GM21576 (cell line): ENCODE measurements around the gene LPP.

Experiments
- ATAC-seq: cut with Tn5 transposase; IDR thresholded peaks from one replicate; pipeline ENCODE4 v1.9.1; 2021; ENCODE audit warnings: mild to moderate bottlenecking, moderate library complexity; ENCODE audit not compliant: unreplicated experiment

LPP gene

DNA sequence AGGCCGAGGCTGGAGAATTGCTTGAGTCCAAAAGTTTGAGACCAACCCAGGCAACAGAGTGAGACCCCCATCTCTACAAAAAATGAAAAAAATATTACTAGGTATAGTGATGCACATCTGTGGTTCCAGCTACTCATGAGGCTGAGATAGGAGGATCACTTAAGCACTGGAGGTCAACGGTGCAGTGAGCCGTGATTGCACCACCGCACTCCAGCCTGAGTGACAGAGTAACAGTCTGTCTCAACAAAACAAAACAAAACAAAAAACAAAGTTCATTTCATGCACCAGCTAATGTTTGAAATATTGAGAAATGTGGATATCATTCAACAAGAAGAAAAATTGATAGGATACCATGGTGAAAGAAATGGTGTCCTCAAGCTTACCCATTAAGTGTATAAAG is 567.4 kb downstream of the LPP start:
- ATAC-seq, result no peak

DNA sequence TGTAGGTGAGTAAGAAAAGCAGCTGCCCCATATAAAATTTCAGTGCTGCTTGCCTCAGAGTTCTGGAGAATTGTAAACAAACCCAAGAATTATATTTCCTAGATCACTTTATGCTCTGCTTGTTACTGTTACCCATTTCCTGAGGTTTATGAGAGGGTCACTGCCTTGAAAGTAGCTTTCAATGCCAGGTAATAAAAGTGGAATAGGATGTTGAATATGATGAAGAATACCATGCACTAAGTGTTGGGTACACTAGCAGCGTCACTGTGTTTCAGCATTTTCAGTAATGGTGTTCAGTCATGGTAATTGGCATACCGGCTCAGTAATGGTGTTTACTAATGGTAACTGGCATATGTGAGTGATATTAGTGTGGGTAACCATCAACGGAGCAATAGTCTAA is 568.0 kb downstream of the LPP start:
- ATAC-seq, result no peak

DNA sequence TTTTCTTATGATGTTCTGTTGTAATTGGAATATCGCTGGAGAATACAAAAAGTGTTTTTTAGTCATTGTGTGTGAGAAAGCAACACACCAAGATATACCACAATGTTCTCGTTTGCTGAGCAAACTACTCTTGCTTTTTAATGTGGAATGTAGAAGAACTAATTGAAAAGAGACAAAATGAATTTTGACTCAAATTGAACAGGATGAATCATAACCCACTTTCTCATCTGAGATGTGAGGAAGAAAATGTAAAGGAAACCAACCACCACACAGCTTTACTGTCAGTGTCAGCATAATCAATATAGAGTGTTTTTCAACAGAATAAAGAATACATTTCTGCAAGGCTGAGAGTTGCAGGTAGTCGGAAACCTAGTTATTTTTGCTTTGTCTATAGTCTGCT is 569.0 kb downstream of the LPP start:
- no peak for ATAC-seq

DNA sequence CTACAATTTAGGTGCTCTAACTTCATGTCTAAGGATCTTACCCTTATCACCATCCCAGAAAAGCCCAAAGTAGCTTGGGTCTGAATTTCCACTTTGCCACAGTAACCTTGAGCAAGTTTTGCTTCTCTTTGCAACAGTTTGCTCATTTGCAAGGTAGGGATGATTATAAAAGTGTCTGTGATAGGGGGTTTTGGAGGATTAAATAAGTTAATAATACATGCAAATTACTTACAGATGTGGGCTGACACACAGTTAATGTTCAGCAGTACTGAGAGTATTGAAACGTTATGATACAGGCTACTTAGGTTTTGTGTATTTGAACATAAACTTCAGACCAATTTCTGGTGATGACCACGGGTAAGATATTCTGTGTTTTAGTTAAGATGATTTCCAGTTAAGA is 573.1 kb downstream of the LPP start:
- no peak for ATAC-seq

DNA sequence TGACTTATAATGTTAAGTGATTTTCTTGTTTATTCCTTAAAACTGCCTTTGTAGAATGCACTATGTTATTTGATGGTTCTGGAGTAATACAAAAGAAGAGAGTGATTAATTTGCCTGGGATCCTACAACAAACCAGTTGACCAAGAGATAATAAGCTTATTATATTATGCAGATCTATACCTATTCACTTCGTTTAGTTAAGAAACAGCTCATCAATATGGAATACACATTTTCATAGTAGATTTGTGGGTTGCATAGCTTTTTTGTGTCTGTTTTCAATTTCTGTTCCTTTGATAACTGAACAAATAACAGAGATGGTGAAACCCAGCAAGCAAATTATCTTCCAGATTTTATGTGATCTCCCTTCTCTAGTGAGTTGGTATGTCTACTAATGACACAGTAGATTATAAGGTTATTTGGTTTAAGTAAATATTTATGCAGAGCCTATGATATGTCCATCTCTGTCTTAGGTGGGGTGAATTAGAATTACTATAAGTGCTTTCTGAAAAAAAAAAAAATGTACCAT is 574.5 kb downstream of the LPP start:
- no peak for ATAC-seq

DNA sequence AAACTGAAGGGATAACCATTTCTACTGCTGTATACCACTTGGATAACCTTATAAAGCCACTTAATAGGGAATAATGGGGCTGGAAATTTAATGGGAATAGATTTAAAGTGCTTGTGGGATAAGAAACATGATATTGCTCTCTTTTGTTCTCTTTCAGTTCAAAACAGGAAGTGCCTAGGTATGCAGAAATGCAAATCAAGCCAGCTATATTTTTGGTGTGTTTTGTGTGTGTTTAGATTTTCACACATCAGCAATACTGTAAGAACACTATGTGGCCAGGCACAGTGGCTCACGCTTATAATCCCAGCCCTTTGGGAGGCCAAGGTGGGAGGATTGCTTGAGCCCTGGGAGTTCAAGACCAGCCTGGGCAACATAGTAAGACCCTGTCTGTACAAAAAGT is 575.5 kb downstream of the LPP start:
- ATAC-seq, result no peak

DNA sequence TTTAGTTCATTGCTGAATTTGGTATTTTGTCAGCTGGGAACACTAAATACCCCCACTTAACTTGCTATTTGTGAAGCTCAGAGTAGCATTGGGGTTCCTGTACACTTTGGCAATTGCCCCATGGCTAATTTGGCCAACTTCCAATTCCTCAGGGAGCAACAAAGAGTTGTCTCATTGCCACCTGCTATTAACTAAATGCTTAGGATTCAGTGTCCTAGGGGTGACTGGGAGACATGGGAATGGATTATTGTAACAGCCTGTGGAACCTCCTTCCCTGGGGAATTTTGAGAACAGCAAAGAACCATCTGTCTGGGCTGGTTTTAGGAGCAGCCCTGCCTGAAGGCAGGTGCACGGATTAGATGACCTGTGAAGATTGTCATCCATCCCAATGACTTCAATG is 580.4 kb downstream of the LPP start:
- no peak for ATAC-seq

DNA sequence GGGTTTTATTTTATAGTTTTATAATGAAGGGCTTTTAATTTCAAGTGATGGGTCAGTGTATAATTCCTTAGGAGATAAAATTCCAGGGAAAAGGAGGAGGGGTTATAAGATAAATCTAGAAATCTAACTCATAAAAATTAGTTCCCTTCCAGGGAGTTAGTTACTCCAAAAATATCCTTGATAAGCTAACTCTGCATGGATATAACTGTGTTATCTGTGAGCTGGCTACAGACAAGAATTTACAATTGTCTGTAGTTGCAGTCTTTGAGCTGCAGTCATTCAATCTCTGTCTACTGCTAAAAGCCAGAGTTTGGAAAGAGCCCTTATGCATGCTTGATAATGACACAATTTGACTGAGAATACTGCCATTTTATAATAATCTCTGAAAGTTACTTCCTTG is 585.6 kb downstream of the LPP start:
- ATAC-seq, result no peak

DNA sequence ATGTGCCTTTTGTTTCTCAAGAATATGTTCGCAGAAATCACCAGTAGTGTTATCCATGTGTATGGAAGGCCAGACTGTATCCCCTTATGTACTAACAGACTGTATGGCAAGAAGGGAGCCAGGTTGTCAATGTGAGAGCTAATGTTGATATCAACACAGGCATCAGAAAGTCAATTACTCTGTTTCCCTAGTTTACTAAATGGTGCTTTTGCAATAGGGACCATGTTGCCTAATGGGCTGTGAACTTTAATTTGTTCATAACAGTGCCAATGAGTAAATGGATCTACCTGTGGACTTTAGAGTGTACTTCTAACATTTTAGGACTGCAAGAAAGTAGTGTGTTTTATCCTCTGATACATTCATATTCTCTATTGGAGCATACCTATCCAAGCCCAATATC is 586.1 kb downstream of the LPP start:
- no peak for ATAC-seq

DNA sequence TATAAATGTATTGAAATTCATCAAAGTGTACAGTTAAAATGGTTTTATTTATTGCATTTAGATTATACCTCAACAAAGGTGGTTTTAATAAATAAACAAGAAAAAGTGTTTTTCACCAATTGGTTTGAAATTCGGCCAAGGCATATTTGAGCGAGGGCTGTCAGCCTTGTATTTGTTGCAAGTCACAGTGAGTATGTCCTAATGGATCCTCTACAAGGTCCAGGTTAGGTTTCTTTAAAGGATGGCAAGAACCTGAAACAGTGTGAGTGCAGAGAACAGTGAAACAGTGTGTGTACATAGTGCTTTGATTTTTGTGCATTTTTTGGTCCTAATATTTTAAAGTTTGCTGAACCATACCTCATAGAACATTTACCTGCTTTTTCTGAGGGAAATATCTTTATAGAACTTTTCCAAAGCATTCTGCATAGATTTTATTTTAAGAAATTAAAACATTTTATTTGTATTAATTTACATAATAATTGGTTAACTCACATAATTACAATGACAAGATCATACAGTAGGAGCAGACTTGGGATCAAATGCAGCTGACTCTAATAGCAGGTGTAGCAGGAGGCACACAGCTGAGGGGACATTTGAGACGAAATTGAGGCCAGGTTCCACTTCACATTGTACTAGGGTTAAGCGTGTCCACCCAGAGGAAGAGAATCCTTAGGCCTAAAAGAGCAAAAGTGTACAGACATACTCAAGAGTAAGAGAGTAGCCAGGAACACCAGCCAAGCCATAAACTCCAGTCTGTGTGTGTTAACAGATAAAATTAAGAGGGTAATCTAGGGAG is 589.0 kb downstream of the LPP start:
- ATAC-seq, result no peak

DNA sequence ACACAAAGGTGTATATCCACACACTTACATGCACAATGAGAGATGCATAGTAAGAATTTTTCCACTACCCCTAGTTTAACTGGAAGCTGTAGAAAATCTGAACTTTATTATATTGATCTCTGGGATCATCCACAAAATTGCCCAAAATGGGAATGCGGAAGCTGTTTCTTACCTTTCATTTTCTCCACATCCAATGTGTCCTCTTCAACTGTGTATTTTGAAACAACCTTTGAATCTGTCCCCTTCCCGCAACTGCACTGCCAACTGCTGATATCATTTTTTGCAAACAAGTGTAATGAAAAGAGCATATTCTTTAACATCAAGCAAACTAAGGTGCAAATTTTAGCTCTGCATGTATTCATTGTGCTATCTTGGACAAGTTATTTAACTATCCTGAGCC is 590.2 kb downstream of the LPP start:
- no peak for ATAC-seq

DNA sequence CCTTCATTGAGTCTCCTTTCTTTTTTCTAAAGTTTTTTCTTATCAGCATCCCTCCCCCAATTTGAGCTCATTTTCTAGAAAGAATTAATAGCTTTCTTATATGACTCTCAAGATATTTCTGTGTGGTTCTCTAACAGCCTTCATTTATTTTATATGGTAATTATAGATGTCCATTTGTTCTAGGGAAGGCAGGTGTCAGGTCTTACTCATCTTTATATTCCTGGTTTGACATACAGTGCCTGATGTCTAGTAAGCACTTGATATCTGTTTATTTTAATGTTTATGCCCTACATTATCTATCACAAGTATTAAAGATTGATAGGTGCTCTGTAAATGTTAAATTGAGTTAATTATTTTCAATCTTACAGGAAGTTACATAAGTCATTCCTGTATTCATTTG is 591.1 kb downstream of the LPP start:
- ATAC-seq, result no peak

DNA sequence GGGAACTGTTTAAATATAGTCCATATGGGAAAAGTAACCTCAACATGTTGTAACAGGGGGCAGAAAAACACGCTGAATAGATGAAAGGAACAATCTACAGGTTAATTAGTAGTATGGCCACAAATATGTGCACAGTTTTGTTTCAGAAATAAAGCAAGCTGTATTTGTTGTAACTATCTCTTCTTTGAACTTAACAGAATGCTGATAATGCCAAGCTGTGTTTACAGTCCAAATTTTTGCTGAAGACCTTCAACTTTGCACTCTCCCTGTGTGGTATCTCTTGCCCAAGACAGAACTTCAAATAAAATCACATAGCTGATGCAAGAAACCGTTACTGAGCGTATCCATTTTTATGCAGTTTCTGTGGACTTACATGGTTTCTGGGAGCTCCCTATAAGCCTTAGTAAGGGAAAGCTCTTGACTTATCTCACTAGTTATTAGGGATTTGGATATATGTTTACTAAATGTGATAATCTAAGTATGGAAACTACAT is 592.4 kb downstream of the LPP start:
- no peak for ATAC-seq

DNA sequence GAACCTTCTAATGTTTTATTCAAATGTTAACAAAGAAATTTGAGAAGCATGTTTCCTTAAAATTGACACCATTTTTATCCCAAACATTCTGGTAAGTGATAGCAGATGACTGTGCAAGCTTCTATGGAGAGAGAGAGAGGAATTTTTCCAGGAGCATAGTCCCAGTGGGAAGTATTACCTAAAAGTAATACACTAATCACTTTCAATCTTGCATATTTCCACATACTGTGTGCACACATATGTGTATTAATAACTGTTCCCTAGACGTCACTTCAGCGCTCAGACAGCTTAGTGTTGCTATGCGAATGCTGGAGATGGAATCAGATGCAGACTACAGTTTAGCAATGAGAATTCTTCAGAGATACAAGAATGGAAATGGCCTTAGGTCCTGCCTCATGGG is 593.5 kb downstream of the LPP start:
- no peak for ATAC-seq

DNA sequence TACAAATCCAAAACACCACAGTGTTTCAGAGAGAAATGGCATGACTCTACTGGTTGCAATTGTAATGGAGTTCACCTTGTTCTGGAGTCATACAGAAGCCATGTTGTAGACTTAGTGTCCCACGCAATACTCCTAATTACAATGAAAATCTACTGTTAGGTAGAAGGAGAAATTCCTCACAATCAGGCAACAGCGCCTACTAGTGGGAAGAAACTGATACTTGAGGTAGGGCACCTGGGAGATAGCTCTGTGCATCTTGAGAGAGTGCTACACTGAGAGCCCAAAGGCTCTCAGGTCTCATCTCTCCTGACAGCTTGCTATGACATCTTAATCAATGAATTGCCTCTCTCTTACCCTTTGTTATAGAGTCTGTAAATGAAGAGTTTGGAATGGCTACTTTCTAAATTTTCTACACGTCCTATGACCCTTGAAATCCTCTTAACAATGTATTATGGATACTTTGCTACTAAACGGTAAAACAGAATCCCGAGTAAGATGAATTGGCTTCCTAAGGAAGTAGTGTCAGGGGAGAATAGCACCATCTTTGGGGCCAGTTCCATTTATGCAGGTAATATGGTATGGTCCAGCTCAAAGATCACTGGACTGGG is 595.2 kb downstream of the LPP start:
- ATAC-seq, result no peak

DNA sequence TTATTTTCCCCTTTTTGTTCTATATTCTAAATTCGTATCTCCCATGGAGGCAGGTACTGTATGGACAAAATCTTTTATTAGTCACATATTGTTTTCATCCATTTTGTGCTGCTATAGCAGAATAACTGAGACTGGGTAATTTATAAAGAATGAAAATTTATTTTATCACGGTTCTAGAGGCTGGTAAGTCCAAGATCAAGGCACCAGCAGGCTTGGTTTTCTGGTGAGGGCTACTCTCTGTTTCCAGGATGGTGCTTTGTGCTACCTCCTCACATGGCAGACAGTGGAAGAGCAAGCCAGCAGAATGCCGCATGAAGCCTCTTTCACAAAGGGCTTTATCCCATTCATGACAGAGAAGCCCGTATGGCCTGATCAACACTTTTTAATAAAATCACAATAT is 595.9 kb downstream of the LPP start:
- ATAC-seq, result no peak

DNA sequence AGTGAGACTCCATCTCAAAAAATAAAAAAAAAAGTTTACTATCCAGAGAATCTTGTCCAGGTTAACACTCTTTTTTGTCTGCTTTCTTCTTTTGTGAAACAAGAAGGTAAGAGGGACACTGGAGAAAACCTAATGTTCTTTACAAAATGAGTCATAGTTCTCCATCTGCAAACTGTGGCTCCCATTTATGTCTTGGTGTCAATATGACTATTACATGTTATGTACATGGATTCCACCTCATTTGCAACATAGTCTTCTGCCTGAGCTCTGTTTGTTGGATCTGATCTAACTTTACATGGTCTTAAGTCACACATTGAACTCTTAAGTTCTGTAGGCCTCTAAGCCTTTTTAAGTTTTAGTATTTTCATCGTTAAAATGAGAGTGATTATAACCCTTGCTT is 596.7 kb downstream of the LPP start:
- ATAC-seq, result no peak

DNA sequence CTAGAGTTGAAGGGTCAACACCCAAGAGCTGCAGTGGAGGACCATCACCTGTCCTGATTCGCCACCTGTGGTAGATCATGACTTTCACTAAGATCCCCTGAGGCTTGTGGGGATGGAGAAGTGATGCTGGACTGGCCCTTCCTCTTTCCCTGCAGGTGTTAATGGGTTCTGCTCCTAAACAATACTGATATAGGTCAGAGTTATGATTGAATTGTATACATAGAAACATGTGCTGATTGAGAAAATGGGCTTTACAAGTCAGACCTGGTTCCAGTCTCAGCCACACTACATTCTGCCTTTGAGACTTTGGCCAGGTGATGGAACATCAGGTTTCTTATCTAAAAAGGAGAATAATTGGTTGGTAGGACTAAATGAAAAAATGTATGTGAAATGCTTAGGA is 598.9 kb downstream of the LPP start:
- ATAC-seq, result peak; percentile 20

DNA sequence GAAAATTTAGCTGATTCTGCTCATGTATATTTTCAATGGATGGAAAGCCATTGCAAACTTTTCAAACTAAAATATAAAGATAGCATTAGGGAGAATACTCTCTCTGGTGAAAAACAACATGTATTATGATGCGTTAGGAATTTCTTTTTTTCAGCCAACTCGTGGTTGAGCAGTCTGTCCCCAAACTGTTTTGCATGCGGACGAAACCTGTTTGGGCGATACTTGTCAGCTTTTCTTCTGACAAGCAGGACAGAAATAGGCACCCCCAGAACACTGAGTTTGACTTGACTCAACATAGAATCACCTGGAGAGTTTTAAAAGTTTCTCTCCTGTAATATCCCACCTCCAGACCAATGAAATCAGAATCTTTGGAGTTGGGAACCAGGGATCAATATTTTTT is 600.3 kb downstream of the LPP start:
- peak; percentile 58 for ATAC-seq

DNA sequence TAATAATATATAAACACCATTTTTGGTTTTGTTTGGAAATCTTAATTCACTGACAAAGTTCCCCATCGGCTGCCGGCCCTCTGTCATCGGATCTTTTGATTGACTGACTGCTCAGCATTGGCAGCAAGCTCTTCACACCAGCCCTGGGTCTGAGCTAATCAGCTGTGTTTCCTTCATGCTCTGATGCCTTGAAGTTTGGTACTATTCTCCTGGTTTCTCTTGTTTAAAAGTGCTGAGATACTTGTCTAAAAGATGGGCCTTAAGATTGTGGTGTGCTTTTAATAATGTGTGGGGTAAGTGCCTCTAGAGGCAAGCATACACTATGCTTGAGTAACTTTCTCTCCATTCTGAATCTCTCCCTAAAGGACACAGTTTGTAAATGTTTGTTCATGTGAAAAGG is 602.3 kb downstream of the LPP start:
- ATAC-seq, result no peak

DNA sequence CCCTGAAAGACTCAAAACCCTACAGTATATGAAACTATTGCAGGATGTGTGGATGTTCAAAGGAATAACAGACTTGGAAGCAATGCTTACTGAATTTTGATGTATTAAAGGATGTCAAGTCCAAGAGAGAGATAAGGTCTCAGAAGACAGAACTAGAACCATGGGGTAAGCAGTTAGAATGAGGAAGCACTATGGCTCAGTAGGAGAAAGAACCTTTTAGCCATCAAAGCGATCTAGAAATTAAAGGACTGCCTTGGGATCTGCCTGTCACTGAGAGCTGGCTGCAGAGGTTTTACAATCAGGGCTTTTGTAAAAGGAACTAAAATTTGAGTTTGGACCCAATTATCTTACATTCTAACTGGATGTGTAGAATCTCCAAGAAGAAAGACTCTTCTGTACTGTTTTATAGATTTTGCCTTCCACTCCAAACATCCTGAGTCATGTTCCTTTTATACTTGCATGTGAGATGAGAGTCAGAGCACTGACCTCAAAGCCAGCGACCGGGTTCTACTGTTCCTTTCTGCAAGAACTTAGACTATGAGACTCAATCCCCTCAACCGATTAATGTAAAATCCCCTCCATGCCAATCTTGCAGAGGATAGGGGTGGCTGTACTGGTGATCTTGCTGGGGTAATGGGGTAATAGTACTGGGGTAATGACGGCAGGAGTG is 605.5 kb downstream of the LPP start:
- no peak for ATAC-seq

DNA sequence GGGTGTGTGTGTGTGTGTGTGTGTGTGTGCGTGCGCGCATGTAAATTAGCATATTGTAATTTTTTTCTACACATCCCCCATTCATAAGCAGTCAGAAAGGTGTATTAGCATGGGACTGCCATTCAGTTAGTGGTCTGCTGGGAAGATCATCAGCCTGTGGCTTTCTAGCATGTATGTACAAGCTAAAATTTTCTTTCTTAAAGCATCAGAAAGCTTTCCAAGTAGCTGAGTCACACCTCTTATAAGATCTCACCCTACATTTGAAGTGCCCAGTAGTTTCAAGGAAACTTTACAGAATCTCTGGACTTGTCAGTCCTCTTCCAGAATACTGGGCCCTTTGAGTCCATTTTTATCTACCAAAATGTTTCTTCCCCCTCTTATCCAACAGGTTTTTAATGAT is 606.5 kb downstream of the LPP start:
- no peak for ATAC-seq
